Endothelial cell of umbilical vein (primary cell): ENCODE results near the gene NRGN. TPM values are rescaled to one million over a fixed set of nuclear protein-coding genes. Genes with fewer than 3 reads are reported as not detected.
A peak's percentile ranks its signal among the peaks of the same experiment; 100 is the strongest.

Source experiments
- BruUV-seq: library from RNA; stranded (reverse); fragments of 400-500 nt; replicated peaks from 2 replicates; lab custom pipeline; 2021; lab: Mats Ljungman, UMichigan
- CTCF ChIA-PET: fragments of 300-600, 350-600 bp; sonication (Branson Sonifier 250); formaldehyde crosslinking; loops from one replicate; lab custom pipeline; 2021; ENCODE audit warnings: antibody characterized with exemption, inconsistent platforms; lab: Charles Lee
- POLR2A ChIA-PET: fragments of 300-600, 350-600 bp; sonication (Branson Sonifier 250); formaldehyde crosslinking; loops from one replicate; lab custom pipeline; 2021; ENCODE audit warnings: antibody characterized with exemption, inconsistent platforms; lab: Charles Lee
- DNase-seq: peaks from one replicate; pipeline ENCODE4 v3.0.0-alpha.2; 2011; ENCODE audit warnings: low read depth, low spot score
- FAIRE-seq: peaks from 2 replicates; lab custom pipeline; 2011; peaks lifted over from hg19 to GRCh38; lab: Jason Lieb, UNC
- H2AFZ ChIP-seq: 2 replicates; pipeline ENCODE4 v1.6.0; 2012; ENCODE audit warnings: low read depth, low read length, control low read depth, inconsistent platforms
- H3K27ac ChIP-seq: 2 replicates; pipeline ENCODE4 v1.5.1; 2011; ENCODE audit warnings: low read depth, mild to moderate bottlenecking, control low read depth, low read length, moderate library complexity; ENCODE audit not compliant: insufficient read depth
- H3K27me3 ChIP-seq, 2 experiments: 2 replicates each; pipeline versions ENCODE4 v1.6.0 to v1.6.1; 2011; ENCODE audit warnings: low read length in 2 of 2, mixed read lengths in 1 of 2; ENCODE audit not compliant: control insufficient read depth in 2 of 2, insufficient read depth in 2 of 2
- H3K36me3 ChIP-seq, 2 experiments: 2 replicates in 1 of 2; 3 replicates in 1 of 2; pipeline ENCODE4 v1.5.1; 2011; ENCODE audit warnings: low read length in 2 of 2, mild to moderate bottlenecking in 1 of 2, moderate library complexity in 1 of 2; ENCODE audit not compliant: control insufficient read depth in 2 of 2, insufficient read depth in 2 of 2; ENCODE audit errors: extremely low read depth in 1 of 2
- H3K4me1 ChIP-seq: 3 replicates; pipeline ENCODE4 v1.5.1; 2011; ENCODE audit warnings: mild to moderate bottlenecking, low read length; ENCODE audit not compliant: control insufficient read depth, insufficient read depth; ENCODE audit errors: extremely low read depth
- H3K4me2 ChIP-seq: 2 replicates; pipeline ENCODE4 v1.6.1; 2011; ENCODE audit warnings: low read length, control low read depth, mixed read lengths; ENCODE audit not compliant: insufficient read depth
- H3K4me3 ChIP-seq, 3 experiments: fragments of 200-600 bp in 1 of 3; sonication (generic), shearing (Covaris generic) in 1 of 3; replicated peaks in 1 of 3; 2 replicates each; pipeline ENCODE4 v1.5.1; 2011 to 2016; ENCODE audit warnings: control low read depth in 3 of 3, low read length in 3 of 3, mild to moderate bottlenecking in 2 of 3, inconsistent platforms in 1 of 3, low read depth in 1 of 3, moderate library complexity in 1 of 3; ENCODE audit not compliant: insufficient read depth in 1 of 3
- H3K79me2 ChIP-seq: 2 replicates; pipeline ENCODE4 v1.6.0; 2012; ENCODE audit warnings: low read length, inconsistent platforms; ENCODE audit not compliant: control insufficient read depth, insufficient read depth
- H3K9ac ChIP-seq: replicated peaks from 2 replicates; pipeline ENCODE3; 2011; ENCODE audit warnings: low read length, control low read depth; ENCODE audit not compliant: insufficient read depth; ENCODE audit errors: extremely low read depth
- H3K9me1 ChIP-seq: replicated peaks from 3 replicates; pipeline ENCODE4 v1.6.0; 2011; ENCODE audit warnings: mild to moderate bottlenecking, low read length; ENCODE audit not compliant: control insufficient read depth, insufficient read depth; ENCODE audit errors: extremely low read depth
- H3K9me3 ChIP-seq: replicated peaks from 2 replicates; pipeline ENCODE4 v1.5.1; 2012; ENCODE audit warnings: low read length, inconsistent platforms; ENCODE audit not compliant: control insufficient read depth, insufficient read depth
- H4K20me1 ChIP-seq: replicated peaks from 2 replicates; pipeline ENCODE3; 2011; ENCODE audit warnings: mild to moderate bottlenecking, low read length; ENCODE audit not compliant: control insufficient read depth, insufficient read depth; ENCODE audit errors: extremely low read depth
- CTCF ChIP-seq, 2 donors: IDR thresholded peaks; 1 replicate in 1 of 2; 2 replicates in 1 of 2; pipeline ENCODE4 v1.5.1; 2011; ENCODE audit warnings: low read length in 2 of 2, mild to moderate bottlenecking in 2 of 2, moderate library complexity in 2 of 2, control low read depth in 1 of 2, inconsistent platforms in 1 of 2, low read depth in 1 of 2; ENCODE audit not compliant: insufficient read depth in 1 of 2; ENCODE audit errors: extremely low read depth in 1 of 2
- EZH2 ChIP-seq: IDR thresholded peaks from 2 replicates; pipeline ENCODE4 v1.6.1; 2012; ENCODE audit warnings: borderline replicate concordance, low read depth, mild to moderate bottlenecking, moderate library complexity, low read length, inconsistent platforms; ENCODE audit not compliant: severe bottlenecking
- GATA2 ChIP-seq: IDR thresholded peaks from 2 replicates; pipeline ENCODE4 v1.7.0; 2011; ENCODE audit warnings: low read depth, mild to moderate bottlenecking, moderate library complexity, mixed read lengths, low read length; ENCODE audit not compliant: insufficient read length, insufficient read depth
- JUN ChIP-seq: IDR thresholded peaks from 2 replicates; pipeline ENCODE4 v1.6.1; 2011; ENCODE audit warnings: borderline replicate concordance, low read depth; ENCODE audit not compliant: insufficient read length, insufficient read depth
- POLR2AphosphoS5 ChIP-seq: IDR thresholded peaks from 2 replicates; pipeline ENCODE4 v1.6.1; 2012; ENCODE audit warnings: low read depth, mild to moderate bottlenecking, control low read depth, low read length, moderate library complexity; ENCODE audit not compliant: insufficient read depth
- dilution Hi-C: fragments of 300-500 bp; cut with MboI; formaldehyde crosslinking; loops from one replicate; pipeline ENCODE4 v1.15.0; 2019; ENCODE audit warnings: low sequenced_read_pairs; ENCODE audit not compliant: extremely low pct_ligation_motif_present
- intact Hi-C: fragments of 100-400 bp; cut with micrococcal nuclease; formaldehyde crosslinking; loops from one replicate; pipeline ENCODE4 v1.10.0; 2022
- polyA plus RNA-seq, 4 experiments: library from polyadenylated mRNA; depleted of rRNA in 3 of 4; stranded (reverse) in 3 of 4; unstranded in 1 of 4; fragments of >200 nt; gene quantifications; 2 replicates each; pipeline versions ENCODE4 v1.2.1 to v1.2.3, GENCODE V29; 2011 to 2012; ENCODE audit warnings: missing spikeins in 1 of 4
- total RNA-seq: library from RNA; stranded (reverse); gene quantifications from 2 replicates; pipeline ENCODE4 v1.2.3, GENCODE V29; 2021
- TF ChIP-seq, protein P1 (sequence below): IDR thresholded peaks from 2 replicates; pipeline ENCODE4 v1.6.1; 2011; ENCODE audit not compliant: insufficient read depth, insufficient read length

The NRGN gene
- total and polyA plus RNA-seq, 2 donors (not counting 3 experiments of a cell fraction or from before 2014, with no cell fraction given) = 29.1 to 33.5 TPM

GRCh38 chr11:124738713-124739478, 846 bp upstream of the NRGN start:
- H2AFZ ChIP-seq = peak overlapping the region; percentile 47
- no peak overlapping the region for H3K4me3 ChIP-seq
- POLR2A ChIA-PET = interaction anchor here (0.6 kb wide), 1 partner anchor 23 kb away, joined by 6 read pairs; no protein-coding TSS in a partner anchor
- H3K27me3 ChIP-seq = peaks cover 7 to 8% of the 10 kb centered on the region in 2 experiments
- BruUV-seq = no TSS peak
- peak overlapping the region; percentile 39 for H3K4me2 ChIP-seq
- TF ChIP-seq EZH2 = peak; percentile 32
- TF ChIP-seq JUN = no peak
- no peaks in the 10 kb centered on the region for H4K20me1 ChIP-seq
- no peaks in the 10 kb centered on the region for H3K9me3 ChIP-seq
- no peak overlapping the region for H3K9ac ChIP-seq
- no peaks in the 10 kb centered on the region for H3K9me1 ChIP-seq
- no peak overlapping the region for H3K27ac ChIP-seq
- H3K4me1 ChIP-seq = peaks cover 13% of the 10 kb centered on the region
- intact Hi-C loops (loop anchor here (1.0 kb wide), 1 partner anchor 14 kb away; no protein-coding TSS in a partner anchor), dilution Hi-C loops (no loop called here)
- no peak for FAIRE-seq
- no peaks in the 10 kb centered on the region for H3K36me3 ChIP-seq
- H3K79me2 ChIP-seq = peaks cover 2% of the 10 kb centered on the region
- CTCF ChIA-PET = interaction anchor here (0.6 to 16.9 kb wide), 15 partner anchors 10 to 177 kb away, joined by 3 to 301 read pairs (median 6); partner anchors contain the start of genes ESAM, SIAE and SPA17
- DNase-seq = no peak

DNA sequence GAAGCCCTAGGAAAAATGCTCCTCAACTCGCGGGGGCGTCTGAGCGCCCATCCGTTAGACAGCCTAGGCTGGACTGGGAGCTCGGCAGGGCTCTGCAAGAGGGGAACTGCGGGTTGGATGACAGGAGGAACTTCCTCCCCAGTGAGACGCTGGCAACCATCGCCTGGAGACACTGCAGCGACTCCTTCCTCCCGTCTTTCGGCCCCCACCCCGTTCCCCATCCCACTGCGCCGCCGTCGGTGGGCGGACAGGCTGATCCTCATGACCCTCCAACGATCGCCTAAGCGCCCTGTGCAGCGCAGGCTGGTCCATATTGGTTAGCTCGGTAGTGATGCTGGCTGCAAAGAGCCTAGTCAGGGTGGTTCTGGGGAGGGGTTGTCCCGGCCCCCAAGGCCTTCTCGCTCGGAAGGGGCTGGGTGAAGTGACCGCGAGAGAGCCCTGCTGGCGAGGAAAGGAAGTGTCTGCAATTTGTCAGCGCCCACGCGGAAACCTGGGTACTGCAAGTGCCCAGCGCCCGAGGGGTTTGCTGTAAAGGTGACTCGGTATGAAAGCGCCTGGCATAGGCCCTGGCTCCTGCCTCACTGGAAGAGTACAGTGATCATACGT, 638 bp downstream of the NRGN start:
- FAIRE-seq = peak; percentile 58
- H3K9me1 ChIP-seq = no peaks in the 10 kb centered on the region
- H3K9me3 ChIP-seq = no peaks in the 10 kb centered on the region
- H3K4me1 ChIP-seq = peaks cover 13% of the 10 kb centered on the region
- peak overlapping the region; percentile 63 to 80 (median 69) for H3K4me3 ChIP-seq
- CTCF ChIA-PET = interaction anchor here (1.2 to 16.9 kb wide), 13 partner anchors 8 to 176 kb away, joined by 3 to 301 read pairs (median 7); partner anchors contain the start of genes ESAM, SIAE and SPA17
- no peaks in the 10 kb centered on the region for H4K20me1 ChIP-seq
- dilution Hi-C loops = no loop called here
- BruUV-seq = no TSS peak
- peak overlapping the region; percentile 76 for H2AFZ ChIP-seq
- no peaks in the 10 kb centered on the region for H3K36me3 ChIP-seq
- peak; percentile 58 for DNase-seq
- peak overlapping the region; percentile 80 for H3K4me2 ChIP-seq
- no peak overlapping the region for H3K27ac ChIP-seq
- H3K27me3 ChIP-seq = peaks cover under 1 to 5% of the 10 kb centered on the region in 2 experiments
- POLR2A ChIA-PET = interaction anchor here (1.1 kb wide), 1 partner anchor 67 kb away, joined by 4 read pairs; the partner anchor contains the start of genes SIAE and SPA17
- H3K9ac ChIP-seq = peak overlapping the region; percentile 58
- H3K79me2 ChIP-seq = peaks cover 2% of the 10 kb centered on the region
- TF ChIP-seq POLR2AphosphoS5 (no peak), EZH2 (no peak), CTCF (IDR thresholded peaks at IDR 0.05; ENCODE audit: extremely low read depth in 1 of 2, insufficient read depth in 1 of 2, low read depth in 1 of 2, low read length in 2 of 2) (peak; percentile 49 to 69), GATA2 (no peak), JUN (no peak)
- TF ChIP-seq, protein P1, sequence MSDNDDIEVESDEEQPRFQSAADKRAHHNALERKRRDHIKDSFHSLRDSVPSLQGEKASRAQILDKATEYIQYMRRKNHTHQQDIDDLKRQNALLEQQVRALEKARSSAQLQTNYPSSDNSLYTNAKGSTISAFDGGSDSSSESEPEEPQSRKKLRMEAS = no peak
- intact Hi-C loops = loop anchor here (1.0 kb wide), 2 partner anchors 67 to 71 kb away; partner anchors contain the start of genes SIAE and SPA17
